Measurements from ENCODE around the gene CAND2. TPM values are rescaled to one million over a fixed set of nuclear protein-coding genes. Genes with fewer than 3 reads are reported as not detected.
"Not testable (repeated sequence)": the region's sequence is repeated elsewhere in the genome, so short reads cannot be mapped to it uniquely, and the experiment has no call there.

Gene CAND2
- total and polyA plus RNA-seq, 9 of the 15 experiments (the other 6 are each of a cell fraction or from before 2014, with no cell fraction given): 0.91 to 14.9 (median 4.3) TPM

GRCh38 chr3:12787346-12787745 lies 9.1 kb upstream of the CAND2 start:
- CTCF ChIA-PET (ENCODE audit: low intra/inter-chr PET ratio): interaction anchor here (1.3 kb wide), 1 partner anchor 23 kb away, joined by 4 read pairs; no protein-coding TSS in a partner anchor
- peak; percentile 75 for ATAC-seq
- in situ Hi-C loops (cut with MboI): not testable (repeated sequence)

More at GRCh38 chr3:12787346-12787745, 9.1 kb upstream of the CAND2 start:
- POLR2A ChIA-PET: interaction anchor here (0.6 to 2.0 kb wide), 11 partner anchors 9 to 407 kb away, joined by 3 to 8 read pairs (median 4); partner anchors contain the start of gene CAND2
- FAIRE-seq (peak; percentile 83), DNase-seq (ENCODE audit: extremely low read depth in 1 of 4, low spot score in 3 of 4) (peak; percentile 36 to 79 (median 41))
- H3K9me1 ChIP-seq (ENCODE audit: control insufficient read depth, insufficient read depth, low read length); H3K27ac ChIP-seq (ENCODE audit: extremely low read depth, low read depth, low read length); H3K4me1 ChIP-seq (replicated peaks in 1 of 2; ENCODE audit: control insufficient read depth in 2 of 2, insufficient read depth in 2 of 2, low read length in 2 of 2); H3K9ac ChIP-seq (ENCODE audit: insufficient read depth in 1 of 2, low read depth in 2 of 2, low read length in 2 of 2); H3K4me2 ChIP-seq (ENCODE audit: insufficient read depth, low read length); H3K4me3 ChIP-seq; BruUV-seq (replicated peaks); H3K36me3 ChIP-seq (ENCODE audit: control insufficient read depth, insufficient read depth, low read length); H3K9me3 ChIP-seq (replicated peaks; ENCODE audit: control insufficient read depth, insufficient read depth, low read depth, low read length); H4K20me1 ChIP-seq (replicated peaks; ENCODE audit: control insufficient read depth, insufficient read depth, low read length); H3K79me2 ChIP-seq (ENCODE audit: control insufficient read depth, insufficient read depth, low read length); TF ChIP-seq REST (CRISPR knock-in tag; IDR thresholded peaks at IDR 0.05; ENCODE audit: low read depth): not testable (repeated sequence)
- Histone ChIP-seq H2AFZ (ENCODE audit: low read depth, low read length) (peak overlapping the region; percentile 34; the same call in 1 of the 2 replicates), H3K27me3 (ENCODE audit: control insufficient read depth in 2 of 2, insufficient read depth in 2 of 2, low read length in 2 of 2) (peaks cover 3 to 13% of the 10 kb centered on the region in 2 experiments; a peak in 4 of 5 replicates)
- intact Hi-C loops (cut with micrococcal nuclease): loop anchor here (2.0 to 5.0 kb wide), 2 partner anchors 55 to 103 kb away; partner anchors contain the start of gene RPL32
- TF ChIP-seq MEIS2 (IDR thresholded peaks at IDR 0.05; ENCODE audit: partially characterized antibody) (peak; percentile 31), RAD21 (CRISPR knock-in tag; conservative IDR thresholded peaks at IDR 0.05 in 1 of 2, IDR thresholded peaks at IDR 0.05 in 1 of 2) (peak; percentile 15 to 51; a peak in 2 of 4 replicates), REST (IDR thresholded peaks at IDR 0.05; ENCODE audit: borderline replicate concordance) (peak; percentile 18; the same call in 1 of the 2 replicates), RCOR1 (IDR thresholded peaks at IDR 0.05; ENCODE audit: borderline replicate concordance in 1 of 2, low read depth in 2 of 2, low read length in 2 of 2) (0 out of 4 replicates have a peak, but pooled peaks of 1 of the 2 experiments have one; percentile 32), PKNOX1 (IDR thresholded peaks at IDR 0.05) (peak; percentile 24; the same call in 1 of the 2 replicates), SMC3 (conservative IDR thresholded peaks at IDR 0.05; ENCODE audit: insufficient read depth, low read depth, low read length) (peak; percentile 50; the same call in 1 of the 2 replicates), CTCF (IDR thresholded peaks at IDR 0.05 in 2 of 3, conservative IDR thresholded peaks at IDR 0.05 in 1 of 3; ENCODE audit: insufficient read depth in 2 of 3, low read depth in 1 of 3, low read length in 3 of 3) (peak; percentile 65 to 73 (median 66))
- 1% methylated on average over 9 of the region's 9 CpGs for WGBS (ENCODE audit: insufficient coverage, low coverage, missing lambda C conversion rate)

Data from K562 (cell line).